Measurements from ENCODE around the gene GPR33.

DNA sequence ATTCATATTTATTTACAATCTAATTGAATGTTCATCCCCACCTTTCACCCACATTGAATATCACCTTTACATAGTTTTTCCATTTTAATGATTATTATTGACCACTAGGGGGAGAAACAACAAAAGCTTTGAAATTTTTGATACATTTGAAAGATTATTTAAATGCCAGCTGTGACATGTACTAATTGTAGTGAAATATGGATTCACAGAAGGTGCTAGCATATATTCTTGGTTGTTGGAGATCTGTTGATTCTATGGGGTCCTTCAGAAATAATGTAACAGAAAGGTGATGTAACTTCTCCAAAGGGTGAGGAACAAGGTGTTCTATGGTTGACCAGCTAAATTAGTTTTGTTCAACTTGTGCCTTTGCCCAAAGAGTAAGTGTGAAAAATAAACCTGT, 22.4 kb upstream of the GPR33 start:
- TF ChIP-seq POLR2A (IDR thresholded peaks at IDR 0.05) (no peak), CTCF (IDR thresholded peaks at IDR 0.05) (peak; percentile 44 to 79 (median 68))
